ENCODE results near the gene SART1.

- no peak for TF ChIP-seq POLR2A (IDR thresholded peaks at IDR 0.05; ENCODE audit: low read length)
- no peak for TF ChIP-seq GATA1 (IDR thresholded peaks at IDR 0.05; ENCODE audit: low read depth, low read length)
Observed at GRCh38 chr11:65965986-65966762, 4.6 kb downstream of the SART1 start.
